NAMALWA (cell line): ENCODE results near the gene CPN2.

Experiments
- DNase-seq: peaks from one replicate; pipeline ENCODE4 v3.0.0-alpha.2; 2015; ENCODE audit warnings: low spot score

CPN2 gene

GRCh38 chr3:194294199-194294894, 56.8 kb downstream of the CPN2 start:
- no peak for DNase-seq

- DNase-seq, result no peak
These were observed 57.5 kb downstream of the CPN2 start for GRCh38 chr3:194293546-194294198.

GRCh38 chr3:194292331-194292730, 58.8 kb downstream of the CPN2 start:
- no peak for DNase-seq
